ENCODE data around the gene EXOC2. TPM values are rescaled to one million over a fixed set of nuclear protein-coding genes. Genes with fewer than 3 reads are reported as not detected.

Gene EXOC2
- total RNA-seq, 4 donors from 2014 or later = 20.9 to 28.5 (median 24.6) TPM

- no peak for TF ChIP-seq EP300 (IDR thresholded peaks at IDR 0.05)
- TF ChIP-seq CTCF (IDR thresholded peaks at IDR 0.05) = no peak
- no peak for TF ChIP-seq POLR2A (IDR thresholded peaks at IDR 0.05; ENCODE audit: low read depth)
- no peak for TF ChIP-seq POLR2AphosphoS5 (IDR thresholded peaks at IDR 0.05)
- intact Hi-C loops (cut with DNase I) = no loop called here
- H3K4me3 ChIP-seq = no peak overlapping the region
- no peaks in the 10 kb centered on the region for H3K9me3 ChIP-seq
- H3K27me3 ChIP-seq = peaks cover 0 to 60% (median 0%) of the 10 kb centered on the region in 4 donors
- WGBS = 75% methylated on average over 18 of the region's 20 CpGs
- peak; percentile 47 for DNase-seq (ENCODE audit: extremely low spot score)
- no peaks in the 10 kb centered on the region for H3K4me1 ChIP-seq
- no peak overlapping the region for H3K27ac ChIP-seq (replicated peaks in 1 of 4)
- no peaks in the 10 kb centered on the region for H3K36me3 ChIP-seq
Observed at GRCh38 chr6:465531-466348, 227.2 kb downstream of the EXOC2 start.

GRCh38 chr6:456887-457286 is 236.1 kb downstream of the EXOC2 start:
- no peaks in the 10 kb centered on the region for H3K9me3 ChIP-seq
- intact Hi-C loops (cut with DNase I) = no loop called here
- no peak for DNase-seq (ENCODE audit: extremely low spot score)
- no peaks in the 10 kb centered on the region for H3K36me3 ChIP-seq
- no peak overlapping the region for H3K27ac ChIP-seq (replicated peaks in 1 of 4)
- no peak for TF ChIP-seq EP300 (IDR thresholded peaks at IDR 0.05)
- TF ChIP-seq POLR2AphosphoS5 (IDR thresholded peaks at IDR 0.05) = no peak
- TF ChIP-seq CTCF (IDR thresholded peaks at IDR 0.05) = no peak
- no peak for TF ChIP-seq POLR2A (IDR thresholded peaks at IDR 0.05; ENCODE audit: low read depth)
- no peak overlapping the region for H3K4me3 ChIP-seq
- peaks cover 0 to 12% (median 0%) of the 10 kb centered on the region in 4 donors for H3K27me3 ChIP-seq
- WGBS = 68% methylated on average over 4 of the region's 4 CpGs
- peaks cover 0 to 5% (median 0%) of the 10 kb centered on the region in 4 donors for H3K4me1 ChIP-seq

- Histone ChIP-seq H3K27me3 (peaks cover 0 to 14% (median 0%) of the 10 kb centered on the region in 4 donors), H3K27ac (replicated peaks in 1 of 4) (no peak overlapping the region), H3K4me1 (peaks cover 0 to 5% (median 0%) of the 10 kb centered on the region in 4 donors), H3K36me3 (no peaks in the 10 kb centered on the region), H3K9me3 (no peaks in the 10 kb centered on the region), H3K4me3 (no peak overlapping the region)
- 88% methylated on average over 5 of the region's 5 CpGs for WGBS
- TF ChIP-seq POLR2A (IDR thresholded peaks at IDR 0.05; ENCODE audit: low read depth) = no peak
- intact Hi-C loops (cut with DNase I) = no loop called here
- DNase-seq (ENCODE audit: extremely low spot score) = no peak
Observed at GRCh38 chr6:456358-456867, 236.5 kb downstream of the EXOC2 start.

GRCh38 chr6:455835-456234 is 237.1 kb downstream of the EXOC2 start:
- no peak for TF ChIP-seq POLR2A (IDR thresholded peaks at IDR 0.05; ENCODE audit: low read depth)
- no peak for TF ChIP-seq POLR2AphosphoS5 (IDR thresholded peaks at IDR 0.05)
- no peak for TF ChIP-seq EP300 (IDR thresholded peaks at IDR 0.05)
- TF ChIP-seq CTCF (IDR thresholded peaks at IDR 0.05) = no peak

GRCh38 chr6:455006-455585 is 237.8 kb downstream of the EXOC2 start:
- Histone ChIP-seq H3K4me1 (peaks cover 0 to 5% (median 0%) of the 10 kb centered on the region in 4 donors), H3K27me3 (peaks cover 0 to 21% (median 0%) of the 10 kb centered on the region in 4 donors), H3K36me3 (no peaks in the 10 kb centered on the region), H3K27ac (replicated peaks in 1 of 4) (no peak overlapping the region), H3K4me3 (no peak overlapping the region), H3K9me3 (no peaks in the 10 kb centered on the region)
- WGBS = 83% methylated on average over 10 of the region's 11 CpGs
- intact Hi-C loops (cut with DNase I) = no loop called here
- DNase-seq (ENCODE audit: extremely low spot score) = no peak
- TF ChIP-seq CTCF (IDR thresholded peaks at IDR 0.05) (no peak), EP300 (IDR thresholded peaks at IDR 0.05) (no peak), POLR2A (IDR thresholded peaks at IDR 0.05; ENCODE audit: low read depth) (no peak), POLR2AphosphoS5 (IDR thresholded peaks at IDR 0.05) (no peak)

More at GRCh38 chr6:455835-456234, 237.1 kb downstream of the EXOC2 start:
- Histone ChIP-seq H3K4me3 (no peak overlapping the region), H3K27me3 (peaks cover 0 to 18% (median 0%) of the 10 kb centered on the region in 4 donors), H3K9me3 (no peaks in the 10 kb centered on the region), H3K4me1 (peaks cover 0 to 5% (median 0%) of the 10 kb centered on the region in 4 donors), H3K27ac (replicated peaks in 1 of 4) (no peak overlapping the region), H3K36me3 (no peaks in the 10 kb centered on the region)
- 99% methylated on average over 8 of the region's 8 CpGs for WGBS
- no peak for DNase-seq (ENCODE audit: extremely low spot score)
- intact Hi-C loops (cut with DNase I) = no loop called here

All from esophagus muscularis mucosa (tissue), 4 donors.